ENCODE results near the gene CHMP4B.

Gene CHMP4B

DNA sequence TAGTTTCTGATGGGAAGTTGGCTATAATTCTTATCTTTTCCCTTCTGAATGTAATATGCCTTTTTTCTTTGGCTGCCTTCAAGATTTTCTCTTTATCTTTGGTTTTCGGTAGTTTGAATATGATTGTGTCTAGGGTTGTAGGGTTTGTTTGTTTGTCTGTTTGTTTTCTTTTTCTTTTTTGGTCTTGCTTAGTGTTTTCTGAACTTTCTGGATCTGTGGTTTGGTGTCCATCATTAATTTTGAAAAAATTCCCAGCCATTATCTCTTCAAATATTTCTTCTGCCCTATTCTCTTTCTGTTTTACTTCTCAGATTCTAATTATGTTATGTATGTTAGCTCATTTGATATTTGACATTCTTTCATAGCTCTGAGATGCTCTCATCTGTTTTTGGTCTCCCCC is 79.4 kb downstream of the CHMP4B start:
- DNase-seq (ENCODE audit: low read depth in 1 of 2, low spot score in 1 of 2): no peak

DNA sequence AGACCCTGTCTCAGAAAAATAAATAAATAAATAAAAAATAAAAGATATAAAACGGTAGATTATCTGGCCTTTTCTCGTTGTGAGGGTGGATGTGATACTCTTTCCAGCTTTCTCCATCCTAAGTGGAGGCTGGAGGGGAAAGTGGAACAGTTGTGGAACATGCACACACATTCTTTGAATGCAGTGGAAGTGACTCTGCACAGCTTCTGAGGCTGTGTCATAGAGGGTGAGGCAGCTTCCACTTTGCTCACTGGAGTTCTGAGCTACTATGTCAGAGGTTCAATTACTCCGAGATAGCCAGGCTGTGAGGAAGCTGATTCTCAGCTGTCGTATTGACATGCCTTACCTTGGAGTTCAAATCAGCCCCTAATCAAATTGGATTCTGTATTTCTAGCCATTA is 82.2 kb downstream of the CHMP4B start:
- no peak for DNase-seq (ENCODE audit: low read depth in 1 of 2, low spot score in 1 of 2)

DNA sequence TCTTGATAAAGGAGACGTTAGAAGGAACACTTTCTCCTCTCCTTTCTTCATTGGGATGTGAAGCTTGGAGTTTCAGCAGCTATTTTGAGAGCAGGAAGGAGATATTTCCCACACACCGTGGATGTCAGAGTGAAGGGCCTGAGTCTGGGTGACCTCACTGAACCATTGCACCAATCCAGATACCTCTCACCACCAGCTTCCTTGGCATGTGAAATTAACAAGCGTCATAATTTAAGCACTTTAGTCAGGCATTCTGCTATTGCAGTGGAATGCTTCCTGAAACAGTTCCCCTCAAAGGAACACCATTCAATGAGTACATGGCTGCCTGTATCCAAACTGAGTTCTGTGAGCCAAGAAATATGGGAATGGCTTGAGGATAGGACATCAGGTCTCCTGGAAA is 83.7 kb downstream of the CHMP4B start:
- DNase-seq (ENCODE audit: low read depth in 1 of 2, low spot score in 1 of 2): no peak

DNA sequence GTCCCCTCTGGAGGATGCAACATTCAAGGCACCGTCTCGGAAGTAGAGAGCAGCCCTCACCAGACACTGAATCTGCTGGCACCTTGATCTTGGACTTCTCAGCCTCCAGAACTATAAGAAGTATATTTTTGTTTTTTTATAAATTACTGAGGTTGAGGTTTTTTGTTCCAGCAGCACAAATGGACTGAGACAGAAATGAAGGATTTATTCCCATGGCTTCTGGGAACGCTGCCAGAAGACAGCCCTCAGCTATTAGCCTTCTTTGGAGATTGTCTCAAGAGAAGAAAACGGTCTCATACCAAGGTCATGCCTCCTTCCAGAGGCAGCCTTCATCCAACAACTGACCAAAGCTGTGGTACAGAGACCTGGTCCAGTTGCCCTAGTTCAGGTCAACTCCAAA is 85.4 kb downstream of the CHMP4B start:
- no peak for DNase-seq (ENCODE audit: low read depth in 1 of 2, low spot score in 1 of 2)

DNA sequence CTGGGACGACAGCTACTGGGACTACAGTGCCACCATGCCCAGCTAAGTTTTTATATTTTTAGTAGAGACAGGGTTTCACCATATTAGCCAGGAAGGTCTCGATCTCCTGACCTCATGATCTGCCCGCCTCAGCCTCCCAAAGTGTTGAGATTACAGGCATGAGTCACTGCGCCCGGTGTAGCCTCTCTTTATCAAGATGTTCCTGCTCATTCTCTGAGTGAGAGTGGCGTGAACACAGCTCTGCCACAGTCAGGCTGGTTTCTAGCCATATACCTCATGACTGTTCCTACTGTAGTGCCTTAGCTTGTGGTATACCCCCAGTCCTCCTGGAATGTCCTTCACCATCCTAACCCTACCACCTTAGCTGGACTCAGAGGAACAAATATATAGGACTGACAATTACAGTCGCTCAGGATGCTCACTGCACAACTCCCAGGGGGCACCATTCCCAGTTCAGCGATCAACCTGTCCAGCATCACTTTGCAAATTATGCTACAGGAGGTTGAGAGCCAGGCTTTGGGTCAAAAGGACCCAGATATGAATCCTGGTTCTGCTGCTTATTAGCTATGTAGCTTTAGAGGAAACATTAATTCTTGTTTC is 86.3 kb downstream of the CHMP4B start:
- no peak for DNase-seq (ENCODE audit: low read depth in 1 of 2, low spot score in 1 of 2)

DNA sequence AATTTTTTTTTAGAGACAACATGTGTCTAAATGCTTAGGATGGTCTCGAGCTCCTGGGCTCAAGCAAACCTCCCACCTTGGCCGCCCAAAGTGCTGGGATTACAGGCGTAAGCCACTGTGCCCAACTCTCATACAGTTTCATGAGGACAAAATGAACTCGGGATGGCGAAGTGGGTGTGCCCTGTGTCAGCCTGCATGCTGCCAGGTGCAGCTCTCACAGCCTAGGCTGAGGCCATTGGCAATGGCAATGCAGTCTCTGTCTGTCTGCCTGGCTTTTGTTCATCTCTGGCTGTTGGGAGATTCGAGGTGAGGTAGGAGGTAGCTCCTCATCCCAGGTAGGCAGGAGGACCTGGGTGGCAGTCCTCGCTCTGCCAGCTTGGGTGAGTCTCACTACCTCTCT is 88.0 kb downstream of the CHMP4B start:
- no peak for DNase-seq (ENCODE audit: low read depth in 1 of 2, low spot score in 1 of 2)

DNA sequence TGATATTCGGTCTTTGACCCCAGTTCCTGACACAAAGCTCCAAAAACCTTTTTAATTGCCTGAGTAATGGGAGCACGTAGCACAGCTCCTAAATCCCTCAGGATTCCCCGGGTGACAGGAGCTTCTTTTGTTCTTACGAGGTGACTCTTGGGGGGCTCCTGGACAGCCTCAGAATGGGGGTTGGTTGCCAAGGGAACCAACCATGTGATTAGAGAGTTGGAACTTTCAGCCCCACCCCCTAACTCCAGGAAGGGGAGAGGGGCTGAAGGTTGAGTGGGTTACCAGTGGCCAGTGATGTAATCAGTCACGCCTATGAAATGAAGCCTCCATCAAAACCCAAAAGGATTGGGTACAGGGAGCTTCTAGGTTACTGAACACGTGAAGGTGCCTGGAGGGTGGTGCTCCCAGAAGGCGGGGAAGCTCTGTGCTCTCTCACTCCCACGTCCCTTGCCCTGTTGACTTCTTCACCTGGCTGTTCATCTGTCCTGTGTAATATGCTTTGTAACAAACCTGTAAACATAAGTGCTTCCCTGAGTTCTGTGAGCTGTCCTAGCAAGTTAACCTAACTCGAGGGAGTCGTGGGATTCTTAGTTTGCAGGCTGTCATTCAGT is 89.5 kb downstream of the CHMP4B start:
- no peak for DNase-seq (ENCODE audit: low read depth in 1 of 2, low spot score in 1 of 2)

DNA sequence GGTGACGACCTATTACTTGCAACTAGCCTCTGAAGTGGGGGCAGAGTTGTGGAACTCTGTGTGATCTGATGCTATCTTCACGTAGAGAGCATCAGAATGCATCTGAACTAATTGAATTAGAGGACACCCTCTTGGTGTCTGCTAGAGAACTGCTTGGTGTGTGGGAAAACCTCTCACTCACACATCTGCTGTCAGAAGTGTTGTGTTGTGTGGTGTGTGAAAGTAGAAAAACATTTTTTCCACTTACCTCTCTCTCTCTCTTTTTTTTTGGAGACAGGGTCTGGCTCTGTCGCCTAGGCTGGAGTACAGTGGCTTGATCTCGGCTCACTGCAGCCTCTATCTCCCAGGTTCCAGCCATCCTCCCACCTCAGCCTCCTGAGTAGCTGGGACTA is 90.0 kb downstream of the CHMP4B start:
- no peak for DNase-seq (ENCODE audit: low read depth in 1 of 2, low spot score in 1 of 2)

DNA sequence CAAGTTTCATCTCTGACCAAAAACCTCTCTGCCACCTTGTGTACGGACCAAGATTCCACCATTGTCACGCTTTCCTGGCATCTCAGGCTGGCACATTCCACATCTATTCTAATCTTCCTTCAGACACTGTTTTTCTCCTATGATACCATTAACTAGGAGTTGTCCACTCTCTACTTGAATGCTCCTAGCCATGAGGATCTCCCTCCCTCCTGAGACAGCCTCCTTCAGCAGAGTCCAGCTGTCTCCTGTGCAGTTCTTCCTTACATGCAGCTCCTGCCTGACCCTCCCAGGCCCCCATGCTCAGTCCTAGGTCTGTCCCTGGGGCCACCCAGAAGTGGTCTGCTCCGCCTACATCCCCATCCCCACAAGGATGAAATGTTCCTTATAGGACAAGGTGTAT is 90.9 kb downstream of the CHMP4B start:
- DNase-seq (ENCODE audit: low read depth in 1 of 2, low spot score in 1 of 2): no peak
